HepG2 (cell line): ENCODE results near the gene SKI. TPM values are rescaled to one million over a fixed set of nuclear protein-coding genes. Genes with fewer than 3 reads are reported as not detected.

Experiments used
- ATAC-seq: fragments of 200-7000 bp; cut with Tn5 transposase; 3 replicates; pipeline ENCODE4 v1.9.1; 2020; ENCODE audit warnings: mild to moderate bottlenecking, moderate library complexity
- BruUV-seq: library from RNA; stranded (reverse); fragments of 400-500 nt; replicated peaks from 2 replicates; lab custom pipeline; 2021; lab: Mats Ljungman, UMichigan
- CTCF ChIA-PET: fragments of 300-600 bp; formaldehyde crosslinking; extraction: SDS; loops from one replicate; lab custom pipeline; 2021; ENCODE audit warnings: low total read pairs, inconsistent platforms, low intra/inter-chr PET ratio; lab: Yijun Ruan, JAX
- POLR2A ChIA-PET: fragments of 350-600 bp; sonication (Branson Sonifier 250); formaldehyde crosslinking; loops from one replicate; lab custom pipeline; 2020; ENCODE audit warnings: antibody characterized with exemption, inconsistent platforms; lab: Yijun Ruan, JAX
- DNase-seq: peaks from one replicate; pipeline ENCODE4 v3.0.0-alpha.2; 2015; ENCODE audit warnings: low spot score
- FAIRE-seq: peaks from 3 replicates; lab custom pipeline; 2011; peaks lifted over from hg19 to GRCh38; lab: Jason Lieb, UNC
- H2AFZ ChIP-seq: one replicate; pipeline ENCODE4 v1.6.1; 2011; ENCODE audit warnings: low read length, inconsistent platforms
- H3K27ac ChIP-seq: fragments of 300-600 bp; 3 replicates; pipeline ENCODE4 v1.8.0; 2011; ENCODE audit warnings: mixed run types, mild to moderate bottlenecking, mixed read lengths, low read length, inconsistent platforms; ENCODE audit not compliant: insufficient read depth; ENCODE audit errors: extremely low read length
- H3K27me3 ChIP-seq, 2 experiments: fragments of 200-600 bp in 1 of 2; 2 replicates in 1 of 2; 3 replicates in 1 of 2; pipeline versions ENCODE4 v1.6.0 to v1.8.0; 2011; ENCODE audit warnings: low read length in 2 of 2, mild to moderate bottlenecking in 2 of 2, moderate library complexity in 2 of 2, inconsistent platforms in 1 of 2; ENCODE audit not compliant: insufficient read depth in 2 of 2, control insufficient read depth in 1 of 2
- H3K36me3 ChIP-seq, 2 experiments: fragments of 200-600 bp in 1 of 2; replicated peaks in 1 of 2; 2 replicates in 1 of 2; 3 replicates in 1 of 2; pipeline versions ENCODE4 v1.5.1 to v1.8.0; 2011; ENCODE audit warnings: low read length in 2 of 2, inconsistent platforms in 1 of 2; ENCODE audit not compliant: insufficient read depth in 2 of 2, control insufficient read depth in 1 of 2
- H3K4me1 ChIP-seq: 2 replicates; pipeline ENCODE4 v1.5.1; 2012; ENCODE audit warnings: low read length, inconsistent platforms; ENCODE audit not compliant: insufficient read depth
- H3K4me2 ChIP-seq: 2 replicates; pipeline ENCODE4 v1.6.0; 2011; ENCODE audit warnings: low read depth, low read length, inconsistent platforms
- H3K4me3 ChIP-seq, 3 experiments: fragments of 200-600 bp in 1 of 3; sonication (generic), shearing (Covaris generic) in 1 of 3; replicated peaks in 1 of 3; 2 replicates each; pipeline ENCODE4 v1.5.1; 2011 to 2016; ENCODE audit warnings: low read length in 3 of 3, inconsistent platforms in 2 of 3, low read depth in 2 of 3, mild to moderate bottlenecking in 2 of 3, control low read depth in 1 of 3, mixed read lengths in 1 of 3; ENCODE audit not compliant: insufficient read depth in 1 of 3
- H3K79me2 ChIP-seq: one replicate; pipeline ENCODE4 v1.6.1; 2011; ENCODE audit warnings: low read length, inconsistent platforms; ENCODE audit not compliant: insufficient read depth
- H3K9ac ChIP-seq: 2 replicates; pipeline ENCODE4 v1.6.0; 2011; ENCODE audit warnings: mild to moderate bottlenecking, low read depth, low read length, inconsistent platforms; ENCODE audit not compliant: insufficient read depth
- H3K9me3 ChIP-seq: 2 replicates; pipeline ENCODE4 v1.5.1; 2012; ENCODE audit warnings: mild to moderate bottlenecking, low read length
- H4K20me1 ChIP-seq: 2 replicates; pipeline ENCODE4 v1.6.0; 2011; ENCODE audit warnings: inconsistent platforms, mild to moderate bottlenecking, low read length, moderate library complexity; ENCODE audit not compliant: insufficient read depth
- AGO2 ChIP-seq: fragments of 200-400 bp; formaldehyde crosslinking; optimal IDR thresholded peaks from 2 replicates; pipeline ENCODE3; 2017; ENCODE audit warnings: mild to moderate bottlenecking, low read depth, low read length, moderate library complexity
- ATF7-NPFF ChIP-seq: sonication (generic); formaldehyde crosslinking; IDR thresholded peaks from 2 replicates; pipeline ENCODE4 v1.8.1; 2023; ENCODE audit warnings: mild to moderate bottlenecking, low read depth, missing genetic modification reagents, moderate library complexity
- NONO ChIP-seq, 2 experiments: fragments of 450-650 bp in 1 of 2; sonication (generic) in 1 of 2; formaldehyde crosslinking in 1 of 2; IDR thresholded peaks in 1 of 2; conservative IDR thresholded peaks in 1 of 2; 2 replicates each; pipeline versions ENCODE4 v1.6.1 to v1.8.0; 2017 to 2022; ENCODE audit warnings: mild to moderate bottlenecking in 1 of 2, missing genetic modification reagents in 1 of 2, moderate library complexity in 1 of 2
- POLR2A ChIP-seq, 2 experiments: IDR thresholded peaks; 2 replicates each; pipeline ENCODE4 v1.6.1; 2011; ENCODE audit warnings: low read depth in 2 of 2, low read length in 2 of 2, mild to moderate bottlenecking in 1 of 2, moderate library complexity in 1 of 2; ENCODE audit not compliant: insufficient read depth in 1 of 2
- SMYD3 ChIP-seq: sonication (generic); formaldehyde crosslinking; IDR thresholded peaks from 2 replicates; pipeline ENCODE4 v1.8.1; 2023; ENCODE audit warnings: mild to moderate bottlenecking, missing genetic modification reagents
- XRCC5 ChIP-seq: fragments of 200-400 bp; formaldehyde crosslinking; optimal IDR thresholded peaks from 2 replicates; pipeline ENCODE3; 2017; ENCODE audit warnings: mild to moderate bottlenecking, low read length
- WGBS: methylation state at CpG from one replicate; pipeline ENCODE4 v1.1.6; 2017; ENCODE audit warnings: low lambda C conversion rate; 5-methylcytosine and 5-hydroxymethylcytosine counted together
- in situ Hi-C: cut with HindIII; loops from 2 replicates; pipeline ENCODE4 v1.10.0; 2017; ENCODE audit warnings: low pct_unique_long_range_greater_than_20kb; ENCODE audit not compliant: extremely low pct_ligation_motif_present
- intact Hi-C: fragments of 100-400 bp; cut with micrococcal nuclease; formaldehyde crosslinking; loops from one replicate; pipeline ENCODE4 v1.10.0; 2022; ENCODE audit not compliant: unreplicated experiment
- polyA plus RNA-seq, 8 experiments: library from polyadenylated mRNA; depleted of rRNA in 3 of 8; stranded (reverse) in 7 of 8; unstranded in 1 of 8; fragments of >200 nt; fragmentation: Illumina TruSeq in 4 of 8; extraction: Trizol in 4 of 8; gene quantifications; 2 replicates each; pipeline versions ENCODE4 v1.2.1 to v1.2.3, GENCODE V29; 2011 to 2016; ENCODE audit warnings: low read depth in 4 of 8, missing spikeins in 1 of 8, mixed read lengths in 1 of 8; ENCODE audit not compliant: insufficient read depth in 1 of 8
- total RNA-seq, 5 experiments: library from RNA; depleted of rRNA; stranded (reverse); fragments of >200 nt; fragmentation: Illumina TruSeq; extraction: Trizol; gene quantifications; 2 replicates each; pipeline ENCODE4 v1.2.3, GENCODE V29; 2016; ENCODE audit warnings: low read depth in 1 of 5

The SKI gene
- total and polyA plus RNA-seq, 2 of the 13 experiments (the other 11 are each of a cell fraction or from before 2014, with no cell fraction given) = 4.7 to 6.9 TPM

GRCh38 chr1:2297246-2298011 is 69.3 kb downstream of the SKI start:
- CTCF ChIA-PET = no interaction called here
- H4K20me1 ChIP-seq = peaks cover 63% of the 10 kb centered on the region
- no peak for ATAC-seq
- TF ChIP-seq POLR2A (IDR thresholded peaks at IDR 0.05; ENCODE audit: insufficient read depth in 1 of 2, low read depth in 2 of 2, low read length in 2 of 2) = 0 out of 4 replicates have a peak, but pooled peaks of 1 of the 2 experiments have one; percentile 5
- TF ChIP-seq NONO (IDR thresholded peaks at IDR 0.05) = no peak
- TF ChIP-seq NONO (CRISPR knock-in tag; conservative IDR thresholded peaks at IDR 0.05) = 0 out of 2 replicates have a peak, but pooled peaks have one; percentile 34
- no peak for TF ChIP-seq ATF7-NPFF (CRISPR knock-in tag)
- TF ChIP-seq AGO2 = peak; percentile 75
- no peak for TF ChIP-seq XRCC5
- TF ChIP-seq, all 625 proteins: peak for 3
- intact Hi-C loops (no loop called here), in situ Hi-C loops (no loop called here)
- Histone ChIP-seq H3K4me2 (no peak overlapping the region), H3K27me3 (no peaks in the 10 kb centered on the region), H3K9ac (no peak overlapping the region), H3K9me3 (no peaks in the 10 kb centered on the region), H3K79me2 (peaks cover 81% of the 10 kb centered on the region), H3K36me3 (peaks cover 5 to 6% of the 10 kb centered on the region in 2 experiments; a peak in 3 of 5 replicates), H2AFZ (no peak overlapping the region), H3K4me3 (no peak overlapping the region), H3K4me1 (no peaks in the 10 kb centered on the region), H3K27ac (no peak overlapping the region)
- POLR2A ChIA-PET = no interaction called here
- BruUV-seq = no TSS peak
- DNase-seq (no peak), FAIRE-seq (no peak)
- WGBS = 99% methylated on average over 17 of the region's 35 CpGs

GRCh38 chr1:2298685-2299084 is 70.6 kb downstream of the SKI start:
- POLR2A ChIA-PET = no interaction called here
- FAIRE-seq (no peak), DNase-seq (no peak), ATAC-seq (no peak)
- Histone ChIP-seq H3K79me2 (peaks cover 73% of the 10 kb centered on the region), H3K4me1 (no peaks in the 10 kb centered on the region), H3K4me3 (no peak overlapping the region), H4K20me1 (peaks cover 60% of the 10 kb centered on the region), H2AFZ (no peak overlapping the region), H3K27ac (no peak overlapping the region), H3K9me3 (no peaks in the 10 kb centered on the region), H3K9ac (no peak overlapping the region), H3K4me2 (no peak overlapping the region), H3K27me3 (no peaks in the 10 kb centered on the region), H3K36me3 (peaks cover 10 to 18% of the 10 kb centered on the region in 2 experiments; a peak in 4 of 5 replicates)
- 95% methylated on average over 6 of the region's 12 CpGs for WGBS
- intact Hi-C loops = no loop called here
- in situ Hi-C loops = no loop called here
- CTCF ChIA-PET = no interaction called here
- TF ChIP-seq SMYD3 (CRISPR knock-in tag) = no peak
- TF ChIP-seq AGO2 = peak; percentile 7
- BruUV-seq = no TSS peak
